GM23248 (cell line): ENCODE measurements around the gene WAC. TPM values are rescaled to one million over a fixed set of nuclear protein-coding genes. Genes with fewer than 3 reads are reported as not detected.
"Not testable (repeated sequence)": the region's sequence is repeated elsewhere in the genome, so short reads cannot be mapped to it uniquely, and the experiment has no call there.

Source experiments
- DNase-seq: peaks from one replicate; pipeline ENCODE4 v3.0.0-alpha.2; 2015
- H2AFZ ChIP-seq: fragments of 200-600 bp; sonication (generic); 2 replicates; pipeline ENCODE4 v1.6.1; 2016; ENCODE audit warnings: antibody characterized with exemption
- H3F3A ChIP-seq: fragments of 200-600 bp; sonication (generic); 2 replicates; pipeline ENCODE4 v1.6.1; 2016; ENCODE audit warnings: mild to moderate bottlenecking, antibody characterized with exemption, mixed run types; ENCODE audit not compliant: insufficient read depth
- H3K27ac ChIP-seq: fragments of 200-600 bp; sonication (generic); 2 replicates; pipeline ENCODE4 v1.5.1; 2016; ENCODE audit warnings: mild to moderate bottlenecking
- H3K27me3 ChIP-seq: fragments of 200-600 bp; sonication (generic); replicated peaks from 2 replicates; pipeline ENCODE4 v1.6.1; 2016; ENCODE audit warnings: mild to moderate bottlenecking; ENCODE audit not compliant: insufficient read depth
- H3K36me3 ChIP-seq: fragments of 200-600 bp; sonication (generic); 2 replicates; pipeline ENCODE4 v1.6.1; 2016; ENCODE audit warnings: low read depth, mild to moderate bottlenecking
- H3K4me1 ChIP-seq: fragments of 200-600 bp; sonication (generic); 2 replicates; pipeline ENCODE4 v1.6.1; 2016; ENCODE audit warnings: mild to moderate bottlenecking; ENCODE audit not compliant: insufficient read depth
- H3K4me2 ChIP-seq: fragments of 200-600 bp; sonication (generic); one replicate; pipeline ENCODE4 v1.6.1; 2016; ENCODE audit warnings: mild to moderate bottlenecking; ENCODE audit not compliant: unreplicated experiment
- H3K4me3 ChIP-seq: fragments of 200-600 bp; sonication (generic); 2 replicates; pipeline ENCODE4 v1.5.1; 2016; ENCODE audit warnings: mild to moderate bottlenecking
- H3K79me2 ChIP-seq: fragments of 200-600 bp; sonication (generic); 2 replicates; pipeline ENCODE4 v1.6.1; 2016; ENCODE audit warnings: mild to moderate bottlenecking; ENCODE audit not compliant: insufficient read depth
- H3K9ac ChIP-seq: fragments of 200-600 bp; sonication (generic); 2 replicates; pipeline ENCODE4 v1.6.1; 2016; ENCODE audit warnings: mild to moderate bottlenecking
- H3K9me2 ChIP-seq: fragments of 200-600 bp; sonication (generic); 2 replicates; pipeline ENCODE4 v1.6.1; 2016; ENCODE audit warnings: mixed run types, mild to moderate bottlenecking, moderate library complexity; ENCODE audit not compliant: insufficient read depth
- H3K9me3 ChIP-seq: fragments of 200-600 bp; sonication (generic); one replicate; pipeline ENCODE4 v1.6.1; 2017; ENCODE audit warnings: low read depth
- H4K20me1 ChIP-seq: fragments of 200-600 bp; sonication (generic); 2 replicates; pipeline ENCODE4 v1.6.0; 2016; ENCODE audit not compliant: insufficient read depth
- EZH2 ChIP-seq: fragments of 200-600 bp; sonication (generic); IDR thresholded peaks from 2 replicates; pipeline ENCODE4 v1.6.1; 2018; ENCODE audit warnings: antibody characterized with exemption, mild to moderate bottlenecking; ENCODE audit not compliant: insufficient read depth, poor library complexity, severe bottlenecking
- EZH2phosphoT487 ChIP-seq: fragments of 200-600 bp; sonication (generic); IDR thresholded peaks from 2 replicates; pipeline ENCODE4 v1.6.1; 2018; ENCODE audit warnings: antibody characterized with exemption, moderate library complexity, mild to moderate bottlenecking, low read depth; ENCODE audit not compliant: insufficient read depth
- WGBS, 2 experiments: methylation state at CpG; one replicate each; pipeline ENCODE4 v1.1.6; 2015 to 2017; ENCODE audit warnings: low lambda C conversion rate in 2 of 2, low coverage in 1 of 2; ENCODE audit errors: missing lambda C conversion rate in 2 of 2; 5-methylcytosine and 5-hydroxymethylcytosine counted together
- in situ Hi-C: fragments of 300-500 bp; cut with MboI; formaldehyde crosslinking; loops from 2 replicates; pipeline ENCODE4 v1.15.0; 2020
- polyA plus RNA-seq: library from polyadenylated mRNA; unstranded; fragments of >200 nt; fragmentation: Nextera tagmentation; extraction: Ambion mirVana; gene quantifications from 2 replicates; pipeline ENCODE4 v1.2.1, GENCODE V29; 2016
- total RNA-seq: library from RNA; depleted of rRNA; stranded (reverse); fragments of >200 nt; shearing (Covaris generic); gene quantifications from 2 replicates; pipeline ENCODE4 v1.2.3, GENCODE V29; 2014

The WAC gene
- total and polyA plus RNA-seq, 2 experiments from 2014 or later = 54.3 to 57.5 TPM

DNA sequence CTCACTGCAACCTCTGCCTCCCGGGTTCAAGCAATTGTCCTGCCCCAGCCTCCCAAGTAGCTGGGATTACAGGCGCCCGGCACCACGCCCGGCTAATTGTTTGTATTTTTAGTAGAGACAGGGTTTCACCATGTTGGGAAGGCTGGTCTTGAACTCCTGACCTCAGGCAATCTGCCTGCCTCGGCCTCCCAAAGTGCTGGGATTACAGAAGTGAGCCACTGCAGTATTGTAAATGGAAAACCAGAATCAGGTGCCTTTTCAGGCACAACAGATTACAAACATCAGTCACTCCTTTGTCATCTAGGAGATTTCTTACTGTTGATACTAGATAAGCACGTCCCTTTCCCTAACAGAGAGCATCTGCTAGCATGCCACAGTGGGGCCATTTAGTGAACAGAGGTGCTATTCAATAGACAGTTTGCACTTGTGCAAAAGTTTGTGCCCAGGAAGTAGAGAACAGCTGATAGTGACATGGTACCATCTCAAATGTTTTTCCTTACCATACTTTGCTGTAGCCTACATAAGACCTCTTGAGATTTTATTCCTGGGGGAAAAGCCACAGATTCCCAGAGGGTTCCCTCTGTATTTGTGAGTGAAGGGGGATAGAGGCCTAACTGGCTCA is 24.5 kb upstream of the WAC start:
- H3K4me3 ChIP-seq = no peak overlapping the region
- H3K27me3 ChIP-seq = no peaks in the 10 kb centered on the region
- H3K79me2 ChIP-seq = no peaks in the 10 kb centered on the region
- no peak overlapping the region for H3K27ac ChIP-seq
- H3K36me3 ChIP-seq = no peaks in the 10 kb centered on the region
- no peaks in the 10 kb centered on the region for H3K9me2 ChIP-seq
- no peaks in the 10 kb centered on the region for H3F3A ChIP-seq
- TF ChIP-seq EZH2 (no peak), EZH2phosphoT487 (no peak)
- no peak overlapping the region for H3K9ac ChIP-seq
- no peak overlapping the region for H3K4me2 ChIP-seq
- DNase-seq = no peak
- H2AFZ ChIP-seq = no peak overlapping the region
- no peaks in the 10 kb centered on the region for H4K20me1 ChIP-seq
- no peaks in the 10 kb centered on the region for H3K9me3 ChIP-seq
- in situ Hi-C loops = no loop called here
- 63 to 73% methylated on average over 7 of the region's 7 CpGs for WGBS, 2 experiments
- no peaks in the 10 kb centered on the region for H3K4me1 ChIP-seq

DNA sequence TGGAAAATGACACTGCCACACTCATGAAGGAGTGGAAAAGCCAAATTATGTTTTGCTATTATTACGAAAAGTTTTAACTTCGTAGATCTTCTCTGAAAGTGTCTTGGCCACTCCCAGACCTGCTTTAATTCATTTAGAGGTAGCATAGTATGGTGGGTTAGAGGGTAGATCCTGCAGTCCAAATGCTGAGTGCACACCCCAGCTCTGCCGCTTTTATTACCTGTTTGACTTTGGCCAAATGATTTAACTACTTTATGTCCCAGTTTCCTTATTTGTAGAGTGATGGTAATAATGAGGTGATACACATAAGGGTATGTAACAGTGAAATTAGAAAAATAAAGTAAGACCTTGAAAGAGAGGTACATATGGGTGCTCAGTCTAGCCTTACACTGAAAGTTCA is 23.6 kb upstream of the WAC start:
- TF ChIP-seq EZH2phosphoT487 (no peak), EZH2 (no peak)
- 46 to 53% methylated on average over 3 of the region's 3 CpGs for WGBS, 2 experiments
- no peaks in the 10 kb centered on the region for H4K20me1 ChIP-seq
- no peaks in the 10 kb centered on the region for H3K79me2 ChIP-seq
- H3K4me2 ChIP-seq = no peak overlapping the region
- no peaks in the 10 kb centered on the region for H3K9me3 ChIP-seq
- no peak overlapping the region for H2AFZ ChIP-seq
- H3K9me2 ChIP-seq = no peaks in the 10 kb centered on the region
- in situ Hi-C loops = no loop called here
- H3K4me3 ChIP-seq = no peak overlapping the region
- no peak for DNase-seq
- H3K36me3 ChIP-seq = no peaks in the 10 kb centered on the region
- no peak overlapping the region for H3K9ac ChIP-seq
- H3K27ac ChIP-seq = no peak overlapping the region
- no peaks in the 10 kb centered on the region for H3F3A ChIP-seq
- H3K4me1 ChIP-seq = no peaks in the 10 kb centered on the region
- no peaks in the 10 kb centered on the region for H3K27me3 ChIP-seq

DNA sequence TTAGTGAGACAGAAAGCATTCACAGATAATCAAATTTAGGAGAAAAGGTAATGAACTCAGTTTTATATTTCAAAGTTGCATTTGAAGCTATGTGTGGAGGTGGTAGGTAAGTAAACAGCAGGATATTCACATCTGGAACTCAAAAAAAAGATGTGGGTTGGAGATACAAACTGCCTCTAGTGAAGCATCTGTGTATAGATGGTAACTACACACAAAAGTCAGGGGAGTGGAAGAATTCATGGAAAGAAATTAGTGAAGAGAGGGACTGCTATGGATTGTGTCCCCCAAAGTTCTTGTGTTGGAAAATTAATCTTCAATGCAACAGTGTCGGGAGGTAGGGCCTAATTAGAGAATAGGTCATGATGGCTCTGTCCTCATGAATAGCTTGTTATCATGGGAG is 18.3 kb upstream of the WAC start:
- DNase-seq = no peak
- Histone ChIP-seq H3K36me3 (no peaks in the 10 kb centered on the region), H3K9me2 (no peaks in the 10 kb centered on the region), H4K20me1 (no peaks in the 10 kb centered on the region), H3K27ac (no peak overlapping the region), H3K4me3 (no peak overlapping the region), H3K9me3 (no peaks in the 10 kb centered on the region), H3K4me2 (no peak overlapping the region), H3K4me1 (no peaks in the 10 kb centered on the region), H3K9ac (no peak overlapping the region), H3F3A (no peaks in the 10 kb centered on the region), H3K27me3 (no peaks in the 10 kb centered on the region), H3K79me2 (no peaks in the 10 kb centered on the region), H2AFZ (no peak overlapping the region)
- 88 to 89% methylated on average over 1 of the region's 1 CpG for WGBS, 2 experiments
- TF ChIP-seq EZH2phosphoT487 (no peak), EZH2 (no peak)
- in situ Hi-C loops = no loop called here

DNA sequence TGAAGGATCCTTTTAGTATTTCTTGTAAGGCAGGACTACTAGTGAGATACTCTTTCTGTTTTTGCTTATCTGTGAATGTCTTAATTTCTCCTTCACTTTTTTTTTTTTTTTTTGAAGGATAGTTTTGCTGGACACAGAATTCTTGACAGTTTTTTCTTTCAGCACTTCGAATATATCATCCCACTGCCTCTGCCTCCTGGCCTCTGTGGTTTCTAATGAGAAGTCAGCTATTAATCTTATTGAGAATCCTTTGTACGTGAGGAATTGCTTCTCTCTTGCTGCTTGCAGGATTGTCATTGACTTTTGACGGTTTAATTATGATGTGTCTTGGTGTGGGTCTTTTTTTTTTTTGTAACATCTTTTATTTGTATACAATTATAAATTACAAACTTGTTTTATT is 12.6 kb upstream of the WAC start:
- Histone ChIP-seq H3K27me3 (no peaks in the 10 kb centered on the region), H3K9ac (no peak overlapping the region), H3K79me2 (peaks cover 18% of the 10 kb centered on the region; the same call in 1 of the 2 replicates), H3K4me3 (no peak overlapping the region), H3K9me3 (no peaks in the 10 kb centered on the region), H4K20me1 (no peaks in the 10 kb centered on the region), H3K9me2 (no peaks in the 10 kb centered on the region), H2AFZ (no peak overlapping the region), H3K36me3 (peaks cover 18% of the 10 kb centered on the region), H3K4me2 (no peak overlapping the region), H3F3A (0 out of 2 replicates have a peak, but pooled peaks cover 14% of the 10 kb centered on the region), H3K4me1 (peaks cover 8% of the 10 kb centered on the region), H3K27ac (peak overlapping the region; percentile 48; the same call in 1 of the 2 replicates)
- in situ Hi-C loops = no loop called here
- no peak for DNase-seq
- WGBS, 2 experiments = 71 to 75% methylated on average over 3 of the region's 3 CpGs
- TF ChIP-seq EZH2 (no peak), EZH2phosphoT487 (no peak)

DNA sequence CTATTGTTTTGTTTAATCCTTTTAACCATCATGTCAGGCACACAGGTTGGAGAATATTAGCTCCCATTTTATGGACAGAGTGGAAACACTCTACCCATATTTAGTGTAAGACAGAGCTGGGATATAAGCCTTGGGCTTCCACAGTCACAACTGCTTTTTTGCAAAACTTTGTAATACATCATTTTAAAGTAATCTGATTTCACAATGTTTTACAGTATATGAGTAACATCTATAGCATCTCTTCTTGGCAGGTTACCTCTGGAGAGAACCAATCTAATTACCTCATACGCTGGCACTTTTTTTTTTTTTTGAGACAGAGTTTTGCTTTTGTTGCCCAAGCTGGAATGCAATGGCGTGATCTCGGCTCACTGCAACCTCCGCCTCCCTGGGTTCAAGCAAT is 12.1 kb upstream of the WAC start:
- Histone ChIP-seq H3K36me3 (peaks cover 18% of the 10 kb centered on the region), H3K27ac (peak overlapping the region; percentile 51), H3F3A (0 out of 2 replicates have a peak, but pooled peaks cover 14% of the 10 kb centered on the region), H3K79me2 (peaks cover 21% of the 10 kb centered on the region)
- DNase-seq = peak; percentile 80
- H3K9me2 ChIP-seq, H4K20me1 ChIP-seq, H2AFZ ChIP-seq, in situ Hi-C loops, H3K4me3 ChIP-seq, H3K27me3 ChIP-seq, H3K4me1 ChIP-seq, H3K9me3 ChIP-seq, H3K9ac ChIP-seq, H3K4me2 ChIP-seq: not testable (repeated sequence)
- WGBS, 2 experiments = 50 to 51% methylated on average over 4 of the region's 4 CpGs

DNA sequence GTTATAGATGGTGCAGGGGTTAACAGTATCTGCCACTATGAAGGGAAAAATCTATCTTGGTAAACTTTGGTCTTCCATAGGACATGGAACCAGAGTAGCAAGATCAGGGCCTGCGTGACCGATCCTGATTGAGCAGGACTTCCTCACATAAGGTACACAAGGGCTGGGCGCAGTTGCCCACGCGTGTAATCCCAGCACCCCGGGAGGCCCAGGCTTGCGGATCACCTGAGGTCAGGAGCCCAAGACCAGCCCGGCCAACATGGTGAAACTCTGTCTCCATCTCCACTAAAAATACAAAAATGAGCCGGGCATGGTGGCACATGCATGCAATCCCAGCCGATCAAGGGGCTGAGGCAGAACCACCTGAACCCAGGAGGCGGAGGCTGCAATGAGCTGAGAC is 11.0 kb upstream of the WAC start:
- H3K36me3 ChIP-seq = peaks cover 18% of the 10 kb centered on the region
- H3K9me2 ChIP-seq, H2AFZ ChIP-seq, H3K9me3 ChIP-seq, H4K20me1 ChIP-seq, H3K4me3 ChIP-seq, H3K27me3 ChIP-seq, DNase-seq, H3K9ac ChIP-seq, H3K27ac ChIP-seq, in situ Hi-C loops, H3K4me1 ChIP-seq, H3K4me2 ChIP-seq: not testable (repeated sequence)
- H3F3A ChIP-seq = 0 out of 2 replicates have a peak, but pooled peaks cover 14% of the 10 kb centered on the region
- WGBS, 2 experiments = 94 to 99% methylated on average over 10 to 11 of the region's 11 CpGs
- peaks cover 32% of the 10 kb centered on the region for H3K79me2 ChIP-seq
